Muscle layer of colon (tissue), 2 donors: ENCODE measurements around the gene LPCAT3.
"Not testable (repeated sequence)": the region's sequence is repeated elsewhere in the genome, so short reads cannot be mapped to it uniquely, and the experiment has no call there.

Experiments used
- H3K27ac ChIP-seq: one replicate; pipeline ENCODE4 v1.7.0; 2013; ENCODE audit warnings: low read depth, mild to moderate bottlenecking, low read length, moderate library complexity
- H3K27me3 ChIP-seq, 2 donors: one replicate each; pipeline ENCODE4 v1.7.0; 2013; ENCODE audit warnings: low read length in 2 of 2, mild to moderate bottlenecking in 2 of 2; ENCODE audit not compliant: insufficient read depth in 2 of 2, control insufficient read depth in 1 of 2
- H3K36me3 ChIP-seq: one replicate; pipeline ENCODE4 v1.7.0; 2013; ENCODE audit warnings: mild to moderate bottlenecking, low read length; ENCODE audit not compliant: insufficient read depth
- H3K4me1 ChIP-seq: one replicate; pipeline ENCODE4 v1.7.0; 2013; ENCODE audit warnings: mild to moderate bottlenecking, low read length; ENCODE audit not compliant: insufficient read depth
- H3K4me3 ChIP-seq, 2 donors: one replicate each; pipeline ENCODE4 v1.7.0; 2013; ENCODE audit warnings: low read length in 2 of 2, low read depth in 1 of 2, mild to moderate bottlenecking in 1 of 2, moderate library complexity in 1 of 2
- H3K9ac ChIP-seq: one replicate; pipeline ENCODE4 v1.7.0; 2013; ENCODE audit warnings: low read length
- H3K9me3 ChIP-seq: one replicate; pipeline ENCODE4 v1.7.0; 2013; ENCODE audit warnings: mild to moderate bottlenecking, low read length
- donor health status: abdominal sarcoma.
- donor health status: Adenocarcinoma of cecum.

LPCAT3 gene

DNA sequence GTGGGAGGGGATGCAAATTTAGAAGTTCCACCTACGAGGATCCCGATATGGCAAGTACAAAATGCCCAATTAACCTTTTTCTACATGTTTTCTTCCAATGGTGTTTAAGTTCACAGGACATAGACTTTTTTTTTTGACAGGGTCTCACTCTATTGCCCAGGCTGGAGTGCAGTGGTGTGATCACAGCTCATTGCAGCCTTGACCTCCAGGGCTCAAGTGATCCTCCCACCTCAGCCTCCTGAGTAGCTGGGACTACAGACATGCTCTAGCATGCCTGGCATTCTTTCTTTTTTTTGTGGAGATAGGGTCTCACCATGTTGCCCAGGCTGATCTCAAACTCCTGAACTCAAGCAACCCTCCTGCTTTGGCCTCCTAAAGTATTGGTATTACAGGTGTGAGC, 37.5 kb upstream of the LPCAT3 start:
- H3K4me3 ChIP-seq, H3K9ac ChIP-seq, H3K9me3 ChIP-seq, H3K27ac ChIP-seq, H3K4me1 ChIP-seq, H3K27me3 ChIP-seq, H3K36me3 ChIP-seq: not testable (repeated sequence)

GRCh38 chr12:7054925-7055324, 36.6 kb upstream of the LPCAT3 start:
- H3K4me3 ChIP-seq: no peak overlapping the region
- no peak overlapping the region for H3K9ac ChIP-seq
- H3K4me1 ChIP-seq: peaks cover 4% of the 10 kb centered on the region
- H3K36me3 ChIP-seq: no peaks in the 10 kb centered on the region
- no peaks in the 10 kb centered on the region for H3K27me3 ChIP-seq
- no peak overlapping the region for H3K27ac ChIP-seq
- no peaks in the 10 kb centered on the region for H3K9me3 ChIP-seq

DNA sequence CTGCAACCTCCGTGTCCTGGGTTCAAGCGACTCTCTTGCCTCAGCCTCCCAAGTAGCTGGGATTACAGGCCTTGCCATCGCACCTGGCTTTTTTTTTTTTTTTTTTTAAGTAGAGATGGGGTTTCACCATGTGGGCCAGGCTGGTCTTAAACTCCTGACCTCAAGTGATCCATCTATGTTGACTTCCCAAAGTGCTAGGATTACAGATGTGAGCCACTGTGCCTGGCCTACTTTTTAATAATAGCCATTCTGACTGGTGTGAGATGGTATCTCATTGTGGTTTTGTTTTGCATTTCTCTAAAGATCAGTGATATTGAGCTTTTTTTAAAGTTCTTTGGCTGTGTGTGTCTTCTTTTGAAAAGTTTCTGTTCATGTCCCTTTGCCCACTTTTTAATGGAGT, 31.7 kb upstream of the LPCAT3 start:
- not testable (repeated sequence) for H3K4me1 ChIP-seq, H3K36me3 ChIP-seq, H3K27ac ChIP-seq, H3K4me3 ChIP-seq, H3K27me3 ChIP-seq, H3K9ac ChIP-seq, H3K9me3 ChIP-seq

- not testable (repeated sequence) for H3K4me1 ChIP-seq, H3K36me3 ChIP-seq, H3K4me3 ChIP-seq, H3K27ac ChIP-seq, H3K9me3 ChIP-seq, H3K9ac ChIP-seq, H3K27me3 ChIP-seq
Observed at GRCh38 chr12:7049445-7049951, 31.2 kb upstream of the LPCAT3 start.

DNA sequence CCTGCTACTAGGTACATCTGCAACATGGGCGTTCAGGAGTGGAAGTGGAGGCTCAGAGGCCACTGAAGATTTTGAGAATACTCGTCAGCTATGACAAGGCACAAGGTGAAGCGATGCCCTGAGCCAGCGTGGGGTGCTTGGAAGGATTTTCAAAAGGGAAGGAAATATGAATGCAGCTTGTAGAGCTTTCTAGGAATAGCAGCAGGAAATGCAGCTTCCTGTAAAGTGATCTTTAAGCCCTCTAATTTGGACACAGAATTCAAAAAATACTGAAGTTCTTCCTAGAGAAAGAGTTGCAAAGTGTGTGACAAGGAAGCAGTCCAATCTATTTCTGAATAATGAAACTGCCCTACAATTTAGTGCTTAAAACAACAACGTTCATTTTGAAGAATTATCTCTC, 29.0 kb upstream of the LPCAT3 start:
- Histone ChIP-seq H3K4me1 (no peaks in the 10 kb centered on the region), H3K9me3 (no peaks in the 10 kb centered on the region), H3K36me3 (no peaks in the 10 kb centered on the region), H3K27me3 (no peaks in the 10 kb centered on the region), H3K9ac (no peak overlapping the region), H3K27ac (no peak overlapping the region), H3K4me3 (no peak overlapping the region)

- H3K4me3 ChIP-seq: no peak overlapping the region
- no peaks in the 10 kb centered on the region for H3K9me3 ChIP-seq
- H3K36me3 ChIP-seq: no peaks in the 10 kb centered on the region
- H3K27me3 ChIP-seq: no peaks in the 10 kb centered on the region
- no peaks in the 10 kb centered on the region for H3K4me1 ChIP-seq
- no peak overlapping the region for H3K9ac ChIP-seq
- no peak overlapping the region for H3K27ac ChIP-seq
Observed at GRCh38 chr12:7046383-7047105, 28.3 kb upstream of the LPCAT3 start.

DNA sequence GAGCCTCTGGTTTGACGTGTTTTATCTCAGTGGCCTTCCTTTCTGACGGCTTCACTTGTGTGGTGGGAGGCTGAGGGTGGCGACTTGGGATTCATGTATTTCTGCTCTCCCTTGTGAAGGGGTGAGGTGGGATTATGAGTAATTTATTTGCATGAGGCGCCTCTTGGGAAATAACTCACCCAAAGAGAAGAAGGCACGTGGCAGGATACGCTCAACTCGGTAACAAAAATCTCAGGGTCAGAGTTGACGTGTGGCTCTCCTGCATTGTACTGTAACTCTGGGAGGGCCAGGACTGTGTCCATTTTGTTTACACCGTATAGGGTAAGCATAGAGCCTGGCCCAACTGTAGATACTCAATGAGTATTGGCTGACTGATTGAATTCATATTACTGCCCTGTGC, 27.6 kb upstream of the LPCAT3 start:
- Histone ChIP-seq H3K9me3 (no peaks in the 10 kb centered on the region), H3K27me3 (no peaks in the 10 kb centered on the region), H3K27ac (no peak overlapping the region), H3K9ac (no peak overlapping the region), H3K36me3 (no peaks in the 10 kb centered on the region), H3K4me3 (no peak overlapping the region), H3K4me1 (no peaks in the 10 kb centered on the region)

GRCh38 chr12:7042842-7043241, 24.6 kb upstream of the LPCAT3 start:
- no peaks in the 10 kb centered on the region for H3K36me3 ChIP-seq
- H3K9me3 ChIP-seq: no peaks in the 10 kb centered on the region
- H3K4me1 ChIP-seq: no peaks in the 10 kb centered on the region
- no peak overlapping the region for H3K4me3 ChIP-seq
- H3K27me3 ChIP-seq: no peaks in the 10 kb centered on the region
- H3K9ac ChIP-seq: no peak overlapping the region
- no peak overlapping the region for H3K27ac ChIP-seq

DNA sequence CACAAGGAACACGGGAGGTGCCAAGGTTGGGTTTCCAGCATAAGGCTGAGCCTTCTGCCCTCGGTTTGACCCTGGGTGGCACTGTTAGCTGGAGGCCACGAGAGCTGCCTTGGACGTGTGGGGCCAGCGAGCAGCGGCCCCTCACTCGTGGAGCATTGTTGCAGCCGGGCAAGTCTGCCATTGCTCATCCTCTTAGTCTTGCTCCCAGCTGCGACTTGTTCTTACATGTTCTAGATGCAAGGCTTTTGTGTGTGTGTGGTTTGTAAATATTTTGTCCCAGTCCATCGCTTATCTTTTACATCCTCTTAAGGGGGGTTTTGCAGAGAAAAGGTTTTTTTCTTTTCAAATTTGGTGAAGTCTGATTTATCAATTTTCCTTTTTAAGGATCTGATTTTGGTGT, 21.1 kb upstream of the LPCAT3 start:
- Histone ChIP-seq H3K27ac (no peak overlapping the region), H3K36me3 (no peaks in the 10 kb centered on the region), H3K27me3 (no peaks in the 10 kb centered on the region), H3K9me3 (no peaks in the 10 kb centered on the region), H3K9ac (no peak overlapping the region), H3K4me3 (no peak overlapping the region), H3K4me1 (no peaks in the 10 kb centered on the region)

DNA sequence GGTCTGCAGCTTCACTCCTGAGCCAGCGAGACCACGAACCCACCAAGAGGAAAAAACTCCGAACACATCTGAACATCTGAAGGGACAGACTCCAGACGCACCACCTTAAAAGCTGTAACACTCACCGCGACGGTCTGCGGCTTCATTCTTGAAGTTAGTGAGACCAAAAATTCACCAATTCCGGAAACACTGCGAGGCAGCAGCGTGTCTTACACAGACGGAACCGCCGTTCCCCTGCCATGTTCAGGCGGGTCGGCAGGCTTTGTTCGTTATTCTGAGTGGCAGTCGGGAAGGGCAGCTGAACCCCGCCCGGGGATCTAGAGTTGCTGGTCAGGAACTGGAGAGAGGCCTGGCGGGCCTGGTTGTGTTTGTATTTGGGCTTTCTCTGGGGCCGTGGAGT, 20.3 kb upstream of the LPCAT3 start:
- Histone ChIP-seq H3K9ac (no peak overlapping the region), H3K27me3 (no peaks in the 10 kb centered on the region), H3K36me3 (no peaks in the 10 kb centered on the region), H3K9me3 (no peaks in the 10 kb centered on the region), H3K4me1 (no peaks in the 10 kb centered on the region), H3K4me3 (no peak overlapping the region), H3K27ac (no peak overlapping the region)

- not testable (repeated sequence) for H3K4me3 ChIP-seq, H3K9ac ChIP-seq, H3K27ac ChIP-seq, H3K9me3 ChIP-seq, H3K36me3 ChIP-seq, H3K4me1 ChIP-seq, H3K27me3 ChIP-seq
Observed at GRCh38 chr12:7037411-7037810, 19.1 kb upstream of the LPCAT3 start.

GRCh38 chr12:7035463-7035862, 17.2 kb upstream of the LPCAT3 start:
- H3K27me3 ChIP-seq: no peaks in the 10 kb centered on the region

More at GRCh38 chr12:7035463-7035862, 17.2 kb upstream of the LPCAT3 start:
- H3K4me1 ChIP-seq: no peaks in the 10 kb centered on the region
- H3K9me3 ChIP-seq: no peaks in the 10 kb centered on the region
- H3K4me3 ChIP-seq: no peak overlapping the region
- no peaks in the 10 kb centered on the region for H3K36me3 ChIP-seq
- no peak overlapping the region for H3K27ac ChIP-seq
- H3K9ac ChIP-seq: no peak overlapping the region
